Osteoblast (primary cell): ENCODE measurements around the gene PLP2. TPM values are rescaled to one million over a fixed set of nuclear protein-coding genes. Genes with fewer than 3 reads are reported as not detected.
A peak's percentile ranks its signal among the peaks of the same experiment; 100 is the strongest.

ENCODE experiments used
- DNase-seq: peaks from one replicate; pipeline ENCODE4 v3.0.0; 2011; ENCODE audit warnings: low spot score, mixed read lengths; ENCODE audit not compliant: insufficient read length; ENCODE audit errors: missing footprints
- H2AFZ ChIP-seq: 2 replicates; pipeline ENCODE4 v1.6.0; 2011; ENCODE audit warnings: mild to moderate bottlenecking, low read length
- H3K27ac ChIP-seq: 2 replicates; pipeline ENCODE4 v1.5.1; 2011; ENCODE audit warnings: mild to moderate bottlenecking, low read depth, low read length, moderate library complexity
- H3K27me3 ChIP-seq: 2 replicates; pipeline ENCODE4 v1.6.0; 2012; ENCODE audit warnings: mild to moderate bottlenecking, control low read depth, inconsistent platforms, low read length, moderate library complexity; ENCODE audit not compliant: insufficient read depth
- H3K36me3 ChIP-seq: 2 replicates; pipeline ENCODE4 v1.5.1; 2011; ENCODE audit warnings: mild to moderate bottlenecking, low read length, control low read depth, moderate library complexity; ENCODE audit not compliant: insufficient read depth
- H3K4me1 ChIP-seq: 2 replicates; pipeline ENCODE4 v1.5.1; 2011; ENCODE audit warnings: mild to moderate bottlenecking, low read length, control low read depth, moderate library complexity; ENCODE audit not compliant: insufficient read depth
- H3K4me2 ChIP-seq: 2 replicates; pipeline ENCODE4 v1.6.0; 2011; ENCODE audit warnings: mild to moderate bottlenecking, low read length; ENCODE audit not compliant: insufficient read depth
- H3K4me3 ChIP-seq: fragments of 200-600 bp; sonication (generic); 3 replicates; pipeline ENCODE4 v1.5.1; 2012; ENCODE audit warnings: mild to moderate bottlenecking, low read length, inconsistent platforms; ENCODE audit not compliant: insufficient read depth
- H3K79me2 ChIP-seq: 2 replicates; pipeline ENCODE4 v1.6.0; 2012; ENCODE audit warnings: mild to moderate bottlenecking, low read length, control low read depth, inconsistent platforms; ENCODE audit not compliant: insufficient read depth
- H3K9me3 ChIP-seq: 2 replicates; pipeline ENCODE4 v1.5.1; 2011; ENCODE audit warnings: low read depth, low read length, control low read depth
- H4K20me1 ChIP-seq: 2 replicates; pipeline ENCODE4 v1.6.0; 2012; ENCODE audit warnings: mild to moderate bottlenecking, low read length, control low read depth; ENCODE audit not compliant: insufficient read depth
- CTCF ChIP-seq: IDR thresholded peaks from 2 replicates; pipeline ENCODE4 v1.5.1; 2011; ENCODE audit warnings: mild to moderate bottlenecking, low read depth, low read length, moderate library complexity; ENCODE audit errors: extremely low read depth
- total RNA-seq: library from RNA; depleted of rRNA; stranded (reverse); fragments of >200 nt; gene quantifications from 2 replicates; pipeline ENCODE4 v1.2.3, GENCODE V29; 2012

Gene PLP2
- total RNA-seq, 1 donor = 21.0 TPM

GRCh38 chrX:49164589-49165360 lies 6.9 kb upstream of the PLP2 start:
- Histone ChIP-seq H3K4me3 (no peak overlapping the region), H3K36me3 (no peaks in the 10 kb centered on the region), H3K27me3 (no peaks in the 10 kb centered on the region), H3K4me1 (peaks cover 12% of the 10 kb centered on the region), H3K4me2 (no peak overlapping the region), H2AFZ (no peak overlapping the region), H4K20me1 (no peaks in the 10 kb centered on the region), H3K9me3 (no peaks in the 10 kb centered on the region), H3K79me2 (no peaks in the 10 kb centered on the region), H3K27ac (no peak overlapping the region)
- DNase-seq = peak; percentile 67
- TF ChIP-seq CTCF = no peak

- Histone ChIP-seq H3K36me3 (no peaks in the 10 kb centered on the region), H3K79me2 (no peaks in the 10 kb centered on the region), H3K27me3 (no peaks in the 10 kb centered on the region), H3K4me2 (peak overlapping the region; percentile 90), H3K9me3 (no peaks in the 10 kb centered on the region), H4K20me1 (no peaks in the 10 kb centered on the region), H3K4me3 (peak overlapping the region; percentile 72), H3K4me1 (peaks cover 12% of the 10 kb centered on the region), H2AFZ (peak overlapping the region; percentile 51), H3K27ac (peak overlapping the region; percentile 89)
- DNase-seq = peak; percentile 96
- no peak for TF ChIP-seq CTCF
Observed at GRCh38 chrX:49165901-49166881, 5.5 kb upstream of the PLP2 start.

GRCh38 chrX:49166914-49167739 lies 4.6 kb upstream of the PLP2 start:
- H4K20me1 ChIP-seq = no peaks in the 10 kb centered on the region
- H3K4me2 ChIP-seq = peak overlapping the region; percentile 90
- peak overlapping the region; percentile 89 for H3K27ac ChIP-seq
- H3K4me1 ChIP-seq = peaks cover 12% of the 10 kb centered on the region
- H2AFZ ChIP-seq = peak overlapping the region; percentile 66
- TF ChIP-seq CTCF = no peak
- H3K36me3 ChIP-seq = no peaks in the 10 kb centered on the region
- no peaks in the 10 kb centered on the region for H3K79me2 ChIP-seq
- peak overlapping the region; percentile 72 for H3K4me3 ChIP-seq
- no peaks in the 10 kb centered on the region for H3K9me3 ChIP-seq
- DNase-seq = peak; percentile 96
- no peaks in the 10 kb centered on the region for H3K27me3 ChIP-seq
